Loucy (cell line): ENCODE results near the gene SLC39A2.

Experiments
- H2AFZ ChIP-seq: fragments of 200-600 bp; sonication (generic); 2 replicates; pipeline ENCODE4 v1.6.0; 2016; ENCODE audit warnings: antibody characterized with exemption, mild to moderate bottlenecking, low read length, moderate library complexity
- H3F3A ChIP-seq: fragments of 200-600 bp; 2 replicates; pipeline ENCODE4 v1.6.0; 2016; ENCODE audit warnings: antibody characterized with exemption, low read depth, mild to moderate bottlenecking
- H3K27me3 ChIP-seq: fragments of 200-600 bp; sonication (generic); 2 replicates; pipeline ENCODE4 v1.6.1; 2014; ENCODE audit warnings: low read length, mild to moderate bottlenecking; ENCODE audit not compliant: insufficient read depth, poor library complexity, severe bottlenecking
- H3K36me3 ChIP-seq: fragments of 200-600 bp; sonication (generic); 2 replicates; pipeline ENCODE4 v1.6.1; 2016; ENCODE audit warnings: low read length; ENCODE audit not compliant: insufficient read depth
- H3K4me1 ChIP-seq: fragments of 200-600 bp; sonication (generic); 2 replicates; pipeline ENCODE4 v1.5.1; 2014; ENCODE audit warnings: low read length, mild to moderate bottlenecking; ENCODE audit not compliant: insufficient read depth, poor library complexity, severe bottlenecking
- H3K4me2 ChIP-seq: fragments of 200-600 bp; sonication (generic); 2 replicates; pipeline ENCODE4 v1.6.0; 2014; ENCODE audit warnings: antibody characterized with exemption, low read length, low read depth, mild to moderate bottlenecking; ENCODE audit not compliant: poor library complexity, severe bottlenecking
- H3K4me3 ChIP-seq: fragments of 200-600 bp; sonication (generic); 2 replicates; pipeline ENCODE4 v1.5.1; 2014; ENCODE audit warnings: low read length, mild to moderate bottlenecking, mixed read lengths; ENCODE audit not compliant: poor library complexity, severe bottlenecking
- H3K79me2 ChIP-seq: fragments of 200-600 bp; sonication (generic); 2 replicates; pipeline ENCODE4 v1.6.1; 2014; ENCODE audit warnings: low read length; ENCODE audit not compliant: insufficient read depth
- H3K9ac ChIP-seq: fragments of 200-600 bp; sonication (generic); 2 replicates; pipeline ENCODE4 v1.6.0; 2014; ENCODE audit warnings: mild to moderate bottlenecking, low read depth, low read length, moderate library complexity; ENCODE audit not compliant: poor library complexity, severe bottlenecking
- H3K9me2 ChIP-seq: fragments of 200-600 bp; sonication (generic); replicated peaks from 2 replicates; pipeline ENCODE4 v1.6.1; 2016; ENCODE audit warnings: low read depth, low read length, mixed read lengths
- H3K9me3 ChIP-seq: fragments of 200-600 bp; sonication (generic); 2 replicates; pipeline ENCODE4 v1.6.1; 2014; ENCODE audit warnings: mild to moderate bottlenecking, antibody characterized with exemption, low read length, low read depth; ENCODE audit not compliant: insufficient read depth
- H4K20me1 ChIP-seq: fragments of 200-600 bp; sonication (generic); 2 replicates; pipeline ENCODE4 v1.6.0; 2014; ENCODE audit warnings: antibody characterized with exemption, low read length, mild to moderate bottlenecking; ENCODE audit not compliant: insufficient read depth, poor library complexity, severe bottlenecking
- CTCF ChIP-seq: fragments of 200-600 bp; sonication (generic); conservative IDR thresholded peaks from 2 replicates; pipeline ENCODE4 v1.5.1; 2014; ENCODE audit warnings: mild to moderate bottlenecking, antibody characterized with exemption, low read length
- EZH2phosphoT487 ChIP-seq: fragments of 200-600 bp; IDR thresholded peaks from 2 replicates; pipeline ENCODE4 v1.6.1; 2018; ENCODE audit warnings: antibody characterized with exemption, mild to moderate bottlenecking, moderate library complexity, borderline replicate concordance

The SLC39A2 gene

GRCh38 chr14:21037156-21037555 lies 38.1 kb downstream of the SLC39A2 start:
- no peak overlapping the region for H3K4me3 ChIP-seq
- H3K9me2 ChIP-seq, result no peaks in the 10 kb centered on the region
- no peak overlapping the region for H3K9ac ChIP-seq
- H3K4me1 ChIP-seq, result no peaks in the 10 kb centered on the region
- no peaks in the 10 kb centered on the region for H3F3A ChIP-seq
- H3K36me3 ChIP-seq, result no peaks in the 10 kb centered on the region
- H4K20me1 ChIP-seq, result no peaks in the 10 kb centered on the region
- no peaks in the 10 kb centered on the region for H3K9me3 ChIP-seq
- no peak overlapping the region for H3K4me2 ChIP-seq
- no peaks in the 10 kb centered on the region for H3K79me2 ChIP-seq
- no peak overlapping the region for H2AFZ ChIP-seq
- no peaks in the 10 kb centered on the region for H3K27me3 ChIP-seq
- TF ChIP-seq EZH2phosphoT487, result no peak
- TF ChIP-seq CTCF, result no peak

GRCh38 chr14:21038441-21039422 lies 39.6 kb downstream of the SLC39A2 start:
- Histone ChIP-seq H3K4me1 (peaks cover 15% of the 10 kb centered on the region), H3K4me2 (no peak overlapping the region), H3K4me3 (no peak overlapping the region), H3K9me2 (no peaks in the 10 kb centered on the region), H2AFZ (no peak overlapping the region), H3K27me3 (no peaks in the 10 kb centered on the region), H3K9me3 (no peaks in the 10 kb centered on the region), H3K9ac (peak overlapping the region; percentile 8), H4K20me1 (no peaks in the 10 kb centered on the region), H3K79me2 (no peaks in the 10 kb centered on the region), H3K36me3 (no peaks in the 10 kb centered on the region), H3F3A (no peaks in the 10 kb centered on the region)
- no peak for TF ChIP-seq CTCF
- TF ChIP-seq EZH2phosphoT487, result no peak

DNA sequence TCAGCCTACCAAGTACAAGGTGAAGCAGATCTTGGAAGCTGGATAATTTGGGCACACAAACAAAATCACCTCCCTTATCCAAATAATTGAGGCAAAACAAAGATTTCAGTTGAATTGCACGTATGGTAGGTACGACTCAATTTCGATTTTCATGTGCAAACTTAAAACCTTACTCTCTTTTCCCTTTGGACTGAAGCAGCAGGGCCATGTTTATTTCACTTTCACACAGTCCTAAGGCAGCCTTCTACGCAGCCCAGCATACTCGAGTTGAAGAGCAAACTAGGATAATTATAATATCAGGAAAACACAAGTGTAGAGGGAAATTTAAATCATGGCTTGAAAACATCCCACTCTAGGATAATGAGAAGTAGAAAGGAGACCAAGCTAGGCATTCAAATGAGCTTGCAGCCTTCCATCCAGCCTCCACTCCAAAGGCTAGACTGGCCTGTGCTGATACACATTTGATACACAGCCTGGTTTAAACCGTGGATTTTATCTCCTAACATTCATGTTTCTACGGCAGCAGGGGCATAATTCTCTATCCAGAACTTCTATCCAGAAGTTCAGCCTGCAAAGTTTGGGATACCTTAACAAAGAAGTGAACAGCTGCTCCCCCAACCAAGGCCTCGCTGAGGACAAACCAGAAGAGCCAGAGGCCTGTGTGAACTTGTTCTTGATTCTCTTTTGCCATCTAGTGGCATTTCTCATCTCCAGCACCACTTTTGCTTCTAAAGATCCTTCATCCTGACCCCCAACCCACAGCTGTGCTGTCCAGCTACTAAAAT lies 40.7 kb downstream of the SLC39A2 start:
- TF ChIP-seq CTCF, result peak; percentile 81
- no peak for TF ChIP-seq EZH2phosphoT487
- Histone ChIP-seq H3K27me3 (no peaks in the 10 kb centered on the region), H2AFZ (peak overlapping the region; percentile 65), H3K4me3 (no peak overlapping the region), H3K9me3 (no peaks in the 10 kb centered on the region), H3K4me2 (no peak overlapping the region), H3K79me2 (no peaks in the 10 kb centered on the region), H4K20me1 (no peaks in the 10 kb centered on the region), H3K4me1 (peaks cover 25% of the 10 kb centered on the region), H3K9ac (peak overlapping the region; percentile 8), H3K9me2 (no peaks in the 10 kb centered on the region), H3K36me3 (no peaks in the 10 kb centered on the region), H3F3A (no peaks in the 10 kb centered on the region)
